OCI-M1 (cell line): ENCODE results near the gene PLTP.

Source experiments
- DNase-seq: peaks from one replicate; lab custom pipeline; 2025; lab: John Stamatoyannopoulos, UW

The PLTP gene

DNA sequence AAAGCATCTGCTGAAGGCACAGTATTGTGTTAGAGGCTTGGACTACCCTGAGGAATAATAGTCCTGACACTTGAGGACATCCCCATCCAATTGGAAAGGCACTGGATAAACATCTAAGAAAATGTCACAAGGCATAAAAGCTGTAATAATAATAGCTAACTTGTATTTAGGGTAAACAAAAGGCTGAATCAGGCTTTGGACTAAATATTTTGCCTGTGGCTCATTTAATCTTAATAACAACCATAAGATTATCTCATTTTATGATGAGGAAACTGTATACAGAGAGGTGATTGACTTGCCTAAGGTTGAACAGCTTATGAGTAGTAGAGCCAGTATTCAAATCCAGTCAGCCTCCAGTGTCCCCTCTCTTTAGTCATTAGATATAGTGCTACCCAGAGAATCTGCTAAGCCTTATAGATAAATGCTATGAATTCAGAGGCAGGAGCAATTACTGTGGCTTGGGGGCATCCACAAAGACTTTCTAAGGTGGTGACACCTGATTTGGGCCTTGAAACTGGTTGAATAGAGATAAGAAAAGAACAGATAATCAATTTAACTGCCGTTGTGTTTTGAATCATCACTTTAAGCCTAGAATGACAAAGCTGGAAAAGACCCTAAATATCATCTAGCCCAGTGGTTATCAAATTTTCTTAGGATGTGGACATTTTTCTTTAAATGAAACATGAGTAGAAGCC is 38.4 kb downstream of the PLTP start:
- no peak for DNase-seq

DNA sequence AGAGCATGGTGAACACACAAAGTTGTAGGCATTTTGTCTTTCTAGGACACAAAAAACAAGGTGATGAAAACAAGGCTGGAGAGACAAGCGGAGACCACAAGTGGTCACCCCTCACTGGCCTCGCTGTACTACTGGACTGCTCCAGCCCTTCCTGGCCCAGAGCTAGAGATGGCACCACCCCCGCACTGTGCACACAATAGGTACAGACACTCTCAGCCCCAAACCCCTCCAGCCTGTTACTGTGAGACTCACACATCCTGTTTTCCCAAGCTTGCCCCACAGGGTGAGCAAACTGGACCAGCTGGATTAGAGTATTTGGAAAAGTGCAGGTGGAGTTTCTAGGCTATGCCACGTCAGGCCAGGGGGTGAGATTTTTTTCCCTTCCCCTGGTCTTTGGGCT is 39.3 kb downstream of the PLTP start:
- no peak for DNase-seq

DNA sequence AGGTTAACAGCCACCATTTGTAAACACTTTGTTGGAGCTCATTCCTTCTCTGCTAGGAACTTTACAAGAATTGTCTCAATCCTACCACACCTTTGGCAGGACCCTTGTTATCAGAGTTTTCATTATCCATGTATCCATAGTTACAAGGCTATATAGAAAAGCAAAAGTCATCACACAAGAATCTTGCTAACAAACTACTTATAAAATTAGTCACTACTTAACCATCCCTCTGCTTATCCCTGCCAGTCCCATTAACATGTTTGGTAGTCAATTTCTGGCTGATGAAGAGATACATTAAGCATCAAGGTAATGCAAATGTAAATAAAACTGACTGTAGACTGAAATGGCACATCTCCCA is 44.2 kb downstream of the PLTP start:
- DNase-seq: no peak

DNA sequence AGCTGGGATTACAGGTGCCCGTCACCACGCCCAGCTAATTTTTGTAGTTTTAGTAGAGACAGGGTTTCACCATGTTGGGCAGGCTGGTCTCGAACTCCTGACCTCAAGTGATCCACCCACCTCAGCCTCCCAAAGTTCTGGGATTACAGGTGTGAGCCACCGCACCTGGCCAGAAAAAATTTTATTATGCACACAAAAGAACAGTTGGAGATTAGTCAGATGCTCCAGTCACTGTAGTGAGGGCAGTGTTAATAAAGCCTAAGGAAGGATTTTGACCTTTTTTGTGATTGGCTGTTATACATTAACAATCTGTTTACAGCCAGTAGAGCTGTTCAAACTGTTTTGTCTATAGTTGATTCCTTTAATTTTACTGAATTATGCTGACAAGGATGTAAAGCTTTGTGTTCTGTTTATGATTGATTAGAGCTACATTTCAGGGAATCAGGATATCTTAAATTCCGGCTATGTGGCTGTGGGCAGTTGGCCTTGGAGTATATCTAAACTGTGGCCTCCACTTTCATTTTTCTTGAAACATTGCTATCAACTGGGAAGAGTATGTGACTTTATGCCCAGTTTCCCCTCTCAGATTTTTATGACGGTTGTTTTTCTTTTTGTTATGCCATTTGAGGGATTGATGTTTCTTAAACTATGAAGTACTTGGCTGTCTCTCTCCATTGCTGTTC is 44.7 kb downstream of the PLTP start:
- peak; percentile 22 for DNase-seq

DNA sequence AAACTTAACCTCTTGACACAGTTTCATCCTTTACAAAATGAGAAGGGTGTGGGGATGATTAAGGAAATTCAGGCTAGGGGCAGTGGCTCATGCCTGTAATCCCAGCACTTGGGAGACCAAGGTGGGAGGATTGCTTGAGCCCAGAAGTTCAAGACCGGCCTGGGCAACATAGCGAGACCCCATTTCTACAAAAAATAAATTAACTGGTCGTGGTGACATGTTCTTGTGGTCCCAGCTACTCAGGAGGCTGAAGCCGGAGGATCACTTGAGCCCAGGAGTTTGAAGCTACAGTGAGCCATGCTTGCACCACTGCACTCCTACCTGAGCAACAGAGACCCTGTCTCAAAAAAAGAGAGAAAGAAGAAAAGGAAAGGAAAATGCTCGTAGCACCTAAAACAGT is 45.5 kb downstream of the PLTP start:
- DNase-seq: no peak

DNA sequence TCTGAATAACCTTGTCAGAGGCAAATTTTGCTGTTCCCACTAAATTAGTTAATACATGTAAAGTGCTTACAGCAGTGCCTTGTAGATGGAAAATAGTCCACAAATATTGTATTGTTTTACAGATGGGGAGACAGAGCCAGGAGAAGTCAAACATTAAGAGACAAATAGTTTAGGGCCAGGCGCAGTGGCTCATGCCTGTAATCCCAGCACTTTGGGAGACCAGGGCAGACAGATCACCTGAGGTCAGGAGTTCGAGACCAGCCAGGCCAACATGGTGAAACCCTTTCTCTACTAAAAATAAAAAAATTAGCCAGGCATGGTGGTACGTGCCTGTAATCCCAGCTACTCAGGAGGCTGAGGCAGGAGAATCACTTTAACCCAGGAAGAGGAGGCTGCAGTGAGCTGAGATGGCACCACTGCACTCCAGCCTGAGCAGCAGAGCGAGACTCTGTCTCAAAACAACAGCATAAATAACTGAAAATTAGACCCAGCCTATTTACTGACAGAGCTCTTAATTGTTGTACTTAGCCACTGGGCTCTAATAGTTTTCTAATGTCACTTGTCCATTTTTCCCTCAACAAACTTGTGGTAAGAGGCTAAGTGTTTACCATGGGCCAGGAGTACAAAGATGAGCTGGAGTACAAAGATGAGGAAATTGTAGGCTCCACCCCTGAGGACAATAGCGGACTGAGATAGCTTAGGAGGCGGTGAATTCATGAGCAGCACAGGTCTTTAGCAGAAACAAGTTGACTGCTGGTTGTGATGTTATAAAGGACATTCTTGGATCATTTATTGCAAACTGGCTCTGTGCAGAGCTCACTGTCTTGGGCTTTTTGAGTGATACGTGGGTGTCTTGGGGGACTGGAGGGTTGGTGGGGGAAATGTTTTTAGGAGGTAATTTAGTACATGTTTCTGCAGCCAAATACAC is 48.1 kb downstream of the PLTP start:
- no peak for DNase-seq

DNA sequence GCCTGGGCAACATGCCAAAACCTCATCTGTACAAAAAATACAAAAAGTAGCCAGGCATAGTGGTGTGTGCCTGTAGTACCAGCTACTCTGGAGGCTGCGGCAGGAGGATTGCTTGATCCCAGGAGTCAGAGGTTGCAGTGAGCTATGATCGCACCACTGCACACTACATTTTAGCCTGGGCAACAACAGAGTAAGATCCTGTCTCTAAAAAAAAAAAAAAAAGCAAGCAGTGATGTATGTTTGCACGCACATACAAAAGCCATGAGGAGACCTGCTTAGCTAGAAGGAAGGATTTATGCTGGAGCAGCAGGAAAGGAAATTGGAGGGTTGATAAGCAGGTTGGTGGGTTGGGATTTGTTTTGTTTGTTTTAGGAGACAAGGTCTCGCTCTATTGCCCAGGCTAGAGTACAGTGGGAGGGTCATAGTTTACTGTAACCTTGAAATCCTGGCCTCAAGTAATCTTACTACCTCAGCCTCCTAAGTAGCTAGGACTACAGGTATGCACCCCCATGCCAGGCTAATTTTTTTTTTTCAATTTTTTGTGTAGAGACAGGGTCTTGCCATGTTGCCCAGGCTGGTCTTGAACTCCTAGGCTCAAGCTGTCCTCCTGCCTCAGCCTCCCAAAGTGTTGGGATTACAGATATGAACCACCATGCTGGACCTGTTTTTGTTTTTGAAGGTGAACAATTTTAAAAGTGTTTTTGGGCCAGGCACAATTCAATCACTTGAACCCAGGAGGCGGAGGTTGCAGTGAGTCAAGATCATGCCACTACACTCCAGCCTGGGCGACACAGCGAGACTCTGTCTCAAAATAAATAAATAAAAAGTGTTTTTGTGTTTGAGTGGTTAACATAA is 50.5 kb downstream of the PLTP start:
- DNase-seq: peak; percentile 6

DNA sequence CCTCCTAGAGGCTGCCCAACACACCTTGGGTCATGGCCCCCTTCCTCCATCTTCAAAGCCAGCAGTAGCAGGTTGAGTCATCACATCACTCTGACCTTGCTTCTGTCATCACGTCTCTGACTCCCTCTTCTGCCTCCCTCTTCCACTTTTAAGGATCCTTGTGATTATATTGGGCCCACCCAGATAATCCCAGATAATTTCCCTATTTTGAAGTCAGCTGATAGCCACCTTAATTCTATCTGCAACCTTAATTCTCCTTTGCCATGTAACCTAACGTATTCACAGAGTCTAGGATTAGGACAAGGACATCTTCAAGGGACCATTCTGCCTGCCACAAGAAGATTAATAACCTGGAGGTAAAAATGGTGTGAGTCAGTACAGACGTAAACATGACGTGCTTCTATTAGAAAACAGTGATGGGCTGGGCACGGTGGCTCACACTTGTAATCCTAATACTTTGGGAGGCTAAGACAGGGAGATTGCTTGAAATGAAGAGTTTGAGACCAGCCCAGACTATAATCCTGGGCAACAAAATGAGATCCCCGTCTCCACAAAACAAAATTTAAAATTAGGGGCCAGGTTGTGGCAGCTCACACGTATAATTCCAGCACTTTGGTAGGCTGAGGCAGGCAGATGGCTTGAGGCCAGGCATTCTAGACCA is 51.3 kb downstream of the PLTP start:
- no peak for DNase-seq

DNA sequence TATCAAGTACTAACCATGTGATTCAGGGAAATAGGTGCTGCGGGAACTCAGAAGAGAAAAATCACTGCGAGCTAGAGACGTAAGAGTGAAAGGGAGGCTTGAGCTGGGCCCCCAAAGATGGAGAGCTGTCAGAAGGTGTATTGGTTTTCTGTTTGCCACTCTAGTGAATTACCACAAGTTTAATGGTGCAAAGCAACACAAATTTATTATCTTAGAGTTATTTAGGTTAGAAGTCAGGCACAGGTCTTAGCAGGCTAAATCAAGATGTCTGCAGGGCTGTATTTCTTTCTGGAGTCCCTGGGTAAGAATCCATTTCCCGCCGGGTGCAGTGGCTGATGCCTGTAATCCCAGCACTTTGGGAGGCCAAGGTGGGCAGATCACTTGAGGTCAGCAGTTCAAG is 52.0 kb downstream of the PLTP start:
- DNase-seq: no peak

DNA sequence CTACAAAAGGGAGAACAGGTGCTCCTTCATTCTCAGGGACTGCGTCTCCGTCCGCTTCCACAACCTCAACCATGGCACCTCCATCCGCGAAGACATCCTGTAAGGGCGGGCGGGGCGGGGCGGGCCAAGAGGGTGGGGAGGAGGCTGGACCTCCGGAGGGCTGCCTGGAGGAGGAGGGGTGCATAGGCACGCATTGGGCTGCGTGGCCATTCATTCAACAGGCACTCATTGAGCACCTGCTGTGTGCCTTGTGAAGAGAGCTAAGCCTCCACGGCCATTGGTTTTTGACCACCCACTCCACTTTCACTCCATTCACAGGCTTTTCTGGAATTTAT is 54.1 kb downstream of the PLTP start:
- DNase-seq: peak; percentile 85

DNA sequence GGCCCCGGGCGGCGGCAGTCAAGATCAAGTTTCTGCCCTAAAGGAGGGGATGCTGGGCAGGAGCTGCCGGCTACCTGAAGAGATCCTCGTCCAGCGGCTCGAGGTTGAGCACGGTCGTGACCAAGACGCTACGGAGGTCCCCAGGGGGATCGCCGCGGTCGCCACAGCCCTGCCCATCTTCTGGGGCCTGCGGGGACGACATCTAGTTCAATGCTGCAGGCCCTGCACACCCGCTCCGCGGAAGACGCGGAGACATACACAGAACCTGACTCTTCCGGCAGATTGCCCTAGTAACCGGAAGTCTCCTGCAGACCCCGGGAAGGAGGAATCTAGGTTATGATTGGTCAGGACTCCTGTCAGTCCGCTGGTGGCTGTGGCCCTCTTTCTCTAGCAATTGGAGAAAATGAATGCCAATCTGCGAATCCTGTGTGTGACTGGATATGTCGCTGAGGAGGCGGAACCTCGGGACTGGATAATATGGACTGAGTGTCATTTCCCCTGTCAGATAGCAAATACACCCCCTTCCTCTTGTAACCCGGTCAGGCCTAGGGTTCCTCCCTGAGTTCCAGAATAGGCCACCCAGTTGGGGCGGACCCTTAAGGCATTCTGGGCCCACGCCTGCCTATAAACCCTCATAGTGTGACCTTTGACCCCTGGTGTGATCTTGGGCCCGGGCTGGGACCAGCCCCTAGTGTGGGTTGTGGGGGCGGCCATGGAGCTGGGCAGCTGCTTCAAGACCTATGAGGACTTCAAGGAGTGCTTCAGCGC is 54.7 kb downstream of the PLTP start, which contains the start of the genes ACOT8 and ZSWIM3:
TSS of gene ACOT8 (minus strand) at position 279 of the 768 bp plus-strand sequence. CDS start at position 202, 77 bp downstream.
TSS of gene ZSWIM3 (plus strand) at position 501 of the 768 bp plus-strand sequence. CDS start at position 713, 212 bp downstream.
- DNase-seq: peak; percentile 99

DNA sequence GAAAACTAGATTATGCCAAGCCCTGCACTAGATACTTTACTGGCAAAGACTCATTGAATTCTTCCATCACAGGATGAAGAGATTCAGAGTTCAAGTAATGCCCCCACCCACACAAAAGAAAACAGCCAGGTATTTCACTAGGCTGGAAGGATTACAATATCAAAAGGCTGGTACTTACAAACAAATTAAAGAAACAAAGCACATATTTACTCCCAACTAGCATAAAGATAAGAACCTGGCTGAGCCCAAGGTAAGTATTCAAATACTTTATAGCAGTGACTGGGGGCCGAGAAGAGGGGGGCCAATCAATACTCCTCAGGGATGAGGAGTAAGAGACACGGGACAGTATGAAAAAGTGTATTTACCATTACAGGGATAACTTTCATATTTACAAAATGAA is 58.5 kb downstream of the PLTP start:
- DNase-seq: no peak

DNA sequence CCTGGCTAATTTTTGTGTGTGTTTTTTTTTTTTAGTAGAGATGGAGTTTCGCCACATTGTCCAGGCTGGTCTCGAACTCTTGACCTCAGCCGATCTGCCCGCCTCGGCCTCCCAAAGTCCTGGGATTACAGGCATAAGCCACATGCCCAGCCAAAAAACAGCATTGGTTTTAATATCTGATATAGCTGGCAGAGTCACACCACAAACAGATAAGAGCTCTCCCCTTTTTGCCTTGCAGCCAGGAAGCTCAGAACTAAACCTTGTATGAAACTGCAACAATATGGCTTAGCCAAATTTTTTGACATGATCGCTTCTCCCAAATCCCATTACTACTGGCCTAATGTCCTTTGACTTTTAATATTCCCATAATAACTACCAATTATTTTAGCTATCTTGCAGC is 59.6 kb downstream of the PLTP start:
- DNase-seq: peak; percentile 10

DNA sequence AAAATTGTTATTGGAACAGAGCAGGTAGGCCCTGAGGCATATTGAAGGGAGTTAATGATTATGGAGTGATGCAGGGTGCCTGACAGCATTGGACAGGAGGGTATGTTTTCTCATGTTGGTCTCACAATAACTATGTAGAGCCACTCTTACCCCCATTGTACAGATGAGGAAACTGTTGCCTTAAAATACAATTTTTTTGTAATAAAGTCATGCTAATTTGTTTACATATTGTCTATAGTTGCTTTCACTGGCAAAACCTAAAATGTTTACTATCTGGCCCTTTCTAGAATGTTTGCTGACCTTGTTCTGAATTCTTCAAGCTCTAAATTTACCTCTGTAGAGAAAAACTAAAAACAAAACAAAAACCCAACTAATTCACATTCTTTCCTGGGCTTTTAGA is 60.5 kb downstream of the PLTP start:
- DNase-seq: no peak

DNA sequence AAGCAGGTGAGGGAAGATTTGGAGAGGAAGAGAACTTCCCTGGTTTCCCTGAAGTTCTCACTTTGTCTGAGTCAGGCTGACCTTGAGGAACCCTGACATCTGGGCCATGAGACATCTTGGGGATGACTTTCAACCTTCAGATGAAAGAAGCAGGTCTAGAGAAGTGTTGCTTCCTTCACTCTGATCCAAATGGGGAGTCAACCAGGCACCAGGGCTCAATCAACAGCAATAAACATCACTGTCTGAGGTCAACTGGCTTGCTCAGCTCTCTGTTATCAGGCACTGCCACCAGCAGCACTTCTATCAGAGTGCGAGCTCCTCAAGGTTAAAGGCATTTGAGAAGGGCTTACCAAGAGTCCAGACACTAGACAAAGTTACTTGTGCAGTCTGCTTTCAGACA is 61.0 kb downstream of the PLTP start:
- peak; percentile 70 for DNase-seq

DNA sequence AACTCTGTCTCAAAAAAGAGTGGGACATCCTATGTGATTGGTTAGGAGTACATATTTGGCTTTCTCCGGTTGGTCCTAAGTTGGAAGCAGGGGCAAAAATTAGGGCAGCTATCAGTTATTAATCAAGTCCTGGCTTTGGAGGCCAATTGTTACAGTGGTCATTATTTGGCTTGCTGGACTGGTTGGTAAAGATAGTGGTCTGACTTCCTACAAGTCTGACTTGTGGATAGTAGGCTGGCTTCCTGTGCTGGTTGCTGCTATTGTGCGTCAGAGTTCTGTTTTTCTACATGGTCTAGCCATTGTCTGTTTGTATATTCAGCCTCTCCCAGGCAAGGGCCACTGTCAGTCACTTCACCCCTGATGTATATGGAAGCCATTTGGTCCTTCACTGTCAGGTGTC is 61.7 kb downstream of the PLTP start:
- DNase-seq: no peak

DNA sequence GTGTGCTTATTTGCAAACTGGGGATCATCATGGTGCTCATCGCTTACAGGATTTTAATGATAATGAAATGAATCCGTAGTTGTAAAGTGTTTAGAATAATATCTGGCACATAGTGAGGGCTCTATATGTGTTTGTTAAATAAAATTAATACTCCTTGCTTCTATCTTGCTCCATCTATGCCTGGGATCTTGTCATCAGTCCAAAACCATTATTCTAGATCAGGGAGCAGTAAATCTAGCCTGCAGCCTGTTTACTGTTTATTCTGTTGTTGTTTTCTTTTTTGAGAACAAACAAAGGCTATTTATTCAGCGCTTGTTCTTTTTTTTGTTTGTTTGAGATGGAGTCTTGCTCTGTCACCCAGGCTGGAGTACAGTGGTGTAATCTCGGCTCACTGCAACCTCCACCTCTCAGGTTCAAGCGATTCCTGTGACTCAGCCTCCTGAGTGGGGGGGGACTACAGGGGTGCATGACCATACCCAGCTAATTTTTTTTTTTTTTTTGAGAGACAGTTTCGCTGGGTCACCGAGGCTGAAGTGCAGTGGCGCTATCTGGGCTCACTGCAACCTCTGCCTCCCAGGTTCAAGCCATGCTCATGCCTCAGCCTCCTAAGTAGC is 62.9 kb downstream of the PLTP start:
- DNase-seq: no peak
